CD14-positive monocyte (primary cell): ENCODE measurements around the gene MAP3K9. TPM values are rescaled to one million over a fixed set of nuclear protein-coding genes. Genes with fewer than 3 reads are reported as not detected.

ENCODE experiments used
- DNase-seq, 3 donors: peaks; one replicate each; pipeline ENCODE4 v3.0.0-alpha.2; 2011 to 2022
- H2AFZ ChIP-seq: 2 replicates; pipeline ENCODE4 v1.6.0; 2012; ENCODE audit warnings: mild to moderate bottlenecking, low read depth, low read length, inconsistent platforms; ENCODE audit not compliant: insufficient read depth, poor library complexity, severe bottlenecking
- H3K27ac ChIP-seq, 2 donors: 1 replicate in 1 of 2; 2 replicates in 1 of 2; pipeline ENCODE4 v1.5.1; 2012 to 2013; ENCODE audit warnings: low read length in 2 of 2, control low read depth in 1 of 2, inconsistent platforms in 1 of 2, low read depth in 1 of 2, mild to moderate bottlenecking in 1 of 2
- H3K27me3 ChIP-seq, 2 donors: one replicate each; pipeline versions ENCODE4 v1.6.0 to v1.6.1; 2011 to 2013; ENCODE audit warnings: low read length in 2 of 2; ENCODE audit not compliant: control insufficient read depth in 2 of 2, insufficient read depth in 2 of 2
- H3K36me3 ChIP-seq, 2 donors: replicated peaks in 1 of 2; 1 replicate in 1 of 2; 2 replicates in 1 of 2; pipeline versions ENCODE4 v1.5.1 to v1.6.1; 2012 to 2013; ENCODE audit warnings: low read length in 2 of 2, control low read depth in 1 of 2, inconsistent platforms in 1 of 2, mild to moderate bottlenecking in 1 of 2; ENCODE audit not compliant: insufficient read depth in 2 of 2, control insufficient read depth in 1 of 2
- H3K4me1 ChIP-seq, 2 donors: 1 replicate in 1 of 2; 2 replicates in 1 of 2; pipeline versions ENCODE4 v1.5.1 to v1.6.1; 2012 to 2013; ENCODE audit warnings: low read length in 2 of 2, control low read depth in 1 of 2, inconsistent platforms in 1 of 2, mild to moderate bottlenecking in 1 of 2, moderate library complexity in 1 of 2; ENCODE audit not compliant: insufficient read depth in 2 of 2, control insufficient read depth in 1 of 2
- H3K4me2 ChIP-seq: replicated peaks from 2 replicates; pipeline ENCODE3; 2012; ENCODE audit warnings: low read length, moderate library complexity, mild to moderate bottlenecking; ENCODE audit not compliant: poor library complexity, severe bottlenecking; ENCODE audit errors: extremely low read depth
- H3K4me3 ChIP-seq, 3 experiments: fragments of 200-600 bp in 1 of 3; sonication (generic) in 1 of 3; replicated peaks in 1 of 3; 1 replicate in 2 of 3; 2 replicates in 1 of 3; pipeline ENCODE4 v1.5.1; 2011 to 2013; ENCODE audit warnings: low read length in 3 of 3, mild to moderate bottlenecking in 3 of 3, control low read depth in 2 of 3, low read depth in 2 of 3, inconsistent platforms in 1 of 3, moderate library complexity in 1 of 3
- H3K79me2 ChIP-seq: 2 replicates; pipeline ENCODE4 v1.6.0; 2012; ENCODE audit warnings: mild to moderate bottlenecking, control low read depth, inconsistent platforms, low read length, moderate library complexity; ENCODE audit not compliant: insufficient read depth
- H3K9ac ChIP-seq: 2 replicates; pipeline ENCODE4 v1.6.0; 2017; ENCODE audit warnings: low read length, mild to moderate bottlenecking; ENCODE audit not compliant: insufficient read depth, poor library complexity, severe bottlenecking
- H3K9me3 ChIP-seq, 2 donors: replicated peaks in 1 of 2; 1 replicate in 1 of 2; 2 replicates in 1 of 2; pipeline versions ENCODE4 v1.5.1 to v1.6.1; 2012 to 2013; ENCODE audit warnings: low read length in 2 of 2, control low read depth in 1 of 2; ENCODE audit not compliant: control insufficient read depth in 1 of 2, insufficient read depth in 1 of 2
- H4K20me1 ChIP-seq: 2 replicates; pipeline ENCODE4 v1.6.0; 2012; ENCODE audit warnings: mild to moderate bottlenecking, low read length, control low read depth, moderate library complexity; ENCODE audit not compliant: insufficient read depth
- H3K27ac Mint-ChIP-seq, 7 donors: one replicate each; pipeline ENCODE4 v1.8.0; 2020; ENCODE audit warnings: mild to moderate bottlenecking in 7 of 7, mixed read lengths in 7 of 7, moderate library complexity in 6 of 7, inconsistent platforms in 2 of 7
- H3K27me3 Mint-ChIP-seq, 3 donors: one replicate each; pipeline ENCODE4 v1.8.0; 2021 to 2022; ENCODE audit warnings: low read depth in 3 of 3, mild to moderate bottlenecking in 3 of 3, mixed read lengths in 3 of 3, moderate library complexity in 3 of 3, inconsistent platforms in 1 of 3
- H3K36me3 Mint-ChIP-seq, 2 donors: one replicate each; pipeline ENCODE4 v1.8.0; 2020; ENCODE audit warnings: mixed read lengths in 2 of 2, inconsistent platforms in 1 of 2, mild to moderate bottlenecking in 1 of 2
- H3K4me1 Mint-ChIP-seq: one replicate; pipeline ENCODE4 v1.8.0; 2020; ENCODE audit warnings: mild to moderate bottlenecking, mixed read lengths
- H3K4me3 Mint-ChIP-seq, 2 donors: one replicate each; pipeline ENCODE4 v1.8.0; 2020; ENCODE audit warnings: mild to moderate bottlenecking in 2 of 2, mixed read lengths in 2 of 2, moderate library complexity in 1 of 2
- H3K9me3 Mint-ChIP-seq, 7 donors: one replicate each; pipeline ENCODE4 v1.8.0; 2020 to 2022; ENCODE audit warnings: mixed read lengths in 7 of 7, mild to moderate bottlenecking in 6 of 7, moderate library complexity in 6 of 7, inconsistent platforms in 2 of 7
- WGBS: methylation state at CpG from one replicate; pipeline ENCODE4 v1.1.5; 2013; ENCODE audit warnings: missing lambda C conversion rate; ENCODE audit not compliant: insufficient coverage; 5-methylcytosine and 5-hydroxymethylcytosine counted together
- intact Hi-C, 2 donors: fragments of 100-400 bp; cut with micrococcal nuclease; formaldehyde crosslinking; loops; one replicate each; pipeline versions ENCODE4 v1.15.0 to v1.15.1; 2023
- polyA plus RNA-seq, 3 donors: library from polyadenylated mRNA; depleted of rRNA in 1 of 3; unstranded in 2 of 3; stranded (reverse) in 1 of 3; fragments of 300-500 nt in 2 of 3; fragments of >200 nt in 1 of 3; fragmentation: Illumina TruSeq in 2 of 3; gene quantifications; 1 replicate in 2 of 3; 2 replicates in 1 of 3; pipeline ENCODE4 v1.2.3, GENCODE V29; 2012 to 2021
- TF ChIP-seq, protein P1 (sequence below): fragments of 200-600 bp; IDR thresholded peaks from one replicate; pipeline ENCODE4 v1.8.0; 2022; ENCODE audit warnings: antibody characterized with exemption, mild to moderate bottlenecking

The MAP3K9 gene
- polyA plus RNA-seq, 3 donors, result 0.01 TPM; not detected in 2

GRCh38 chr14:70857496-70857890 lies 48.2 kb upstream of the MAP3K9 start:
- 86% methylated on average over 1 of the region's 2 CpGs for WGBS
- intact Hi-C loops, result no loop called here

GRCh38 chr14:70856851-70857495 lies 47.7 kb upstream of the MAP3K9 start:
- TF ChIP-seq, protein P1, sequence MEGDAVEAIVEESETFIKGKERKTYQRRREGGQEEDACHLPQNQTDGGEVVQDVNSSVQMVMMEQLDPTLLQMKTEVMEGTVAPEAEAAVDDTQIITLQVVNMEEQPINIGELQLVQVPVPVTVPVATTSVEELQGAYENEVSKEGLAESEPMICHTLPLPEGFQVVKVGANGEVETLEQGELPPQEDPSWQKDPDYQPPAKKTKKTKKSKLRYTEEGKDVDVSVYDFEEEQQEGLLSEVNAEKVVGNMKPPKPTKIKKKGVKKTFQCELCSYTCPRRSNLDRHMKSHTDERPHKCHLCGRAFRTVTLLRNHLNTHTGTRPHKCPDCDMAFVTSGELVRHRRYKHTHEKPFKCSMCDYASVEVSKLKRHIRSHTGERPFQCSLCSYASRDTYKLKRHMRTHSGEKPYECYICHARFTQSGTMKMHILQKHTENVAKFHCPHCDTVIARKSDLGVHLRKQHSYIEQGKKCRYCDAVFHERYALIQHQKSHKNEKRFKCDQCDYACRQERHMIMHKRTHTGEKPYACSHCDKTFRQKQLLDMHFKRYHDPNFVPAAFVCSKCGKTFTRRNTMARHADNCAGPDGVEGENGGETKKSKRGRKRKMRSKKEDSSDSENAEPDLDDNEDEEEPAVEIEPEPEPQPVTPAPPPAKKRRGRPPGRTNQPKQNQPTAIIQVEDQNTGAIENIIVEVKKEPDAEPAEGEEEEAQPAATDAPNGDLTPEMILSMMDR, result no peak
- Histone ChIP-seq H2AFZ (no peak overlapping the region), H3K27ac (no peak overlapping the region), H3K79me2 (no peaks in the 10 kb centered on the region), H4K20me1 (no peaks in the 10 kb centered on the region), H3K9me3 (no peaks in the 10 kb centered on the region), H3K4me2 (no peak overlapping the region), H3K9ac (no peak overlapping the region), H3K4me3 (no peak overlapping the region), H3K27me3 (no peaks in the 10 kb centered on the region), H3K36me3 (no peaks in the 10 kb centered on the region), H3K4me1 (no peaks in the 10 kb centered on the region)
- no peaks in the 10 kb centered on the region for H3K36me3 Mint-ChIP-seq
- H3K27ac Mint-ChIP-seq, result no peak overlapping the region
- H3K9me3 Mint-ChIP-seq, result peaks cover 0 to 3% (median 0%) of the 10 kb centered on the region in 7 donors
- H3K4me3 Mint-ChIP-seq, result no peak overlapping the region
- no peaks in the 10 kb centered on the region for H3K27me3 Mint-ChIP-seq
- H3K4me1 Mint-ChIP-seq, result peaks cover 5% of the 10 kb centered on the region
- WGBS, result no CpG with 5 or more reads among the region's 2 CpGs
- intact Hi-C loops, result no loop called here
- DNase-seq, result no peak

More at GRCh38 chr14:70857496-70857890, 48.2 kb upstream of the MAP3K9 start:
- Histone ChIP-seq H3K9ac (no peak overlapping the region), H3K4me3 (no peak overlapping the region), H3K36me3 (no peaks in the 10 kb centered on the region), H3K79me2 (no peaks in the 10 kb centered on the region), H3K9me3 (no peaks in the 10 kb centered on the region), H3K4me1 (no peaks in the 10 kb centered on the region), H3K27me3 (no peaks in the 10 kb centered on the region), H2AFZ (no peak overlapping the region), H4K20me1 (no peaks in the 10 kb centered on the region), H3K27ac (no peak overlapping the region), H3K4me2 (no peak overlapping the region)
- H3K9me3 Mint-ChIP-seq, result peaks cover 0 to 3% (median 0%) of the 10 kb centered on the region in 7 donors
- no peaks in the 10 kb centered on the region for H3K27me3 Mint-ChIP-seq
- peaks cover 5% of the 10 kb centered on the region for H3K4me1 Mint-ChIP-seq
- H3K4me3 Mint-ChIP-seq, result no peak overlapping the region
- no peak overlapping the region for H3K27ac Mint-ChIP-seq
- TF ChIP-seq, protein P1, result no peak
- DNase-seq, result no peak
- no peaks in the 10 kb centered on the region for H3K36me3 Mint-ChIP-seq
